ENCODE data around the gene SLC38A1.

The SLC38A1 gene

GRCh38 chr12:46159309-46159901 lies 109.4 kb downstream of the SLC38A1 start:
- TF ChIP-seq, protein P1, sequence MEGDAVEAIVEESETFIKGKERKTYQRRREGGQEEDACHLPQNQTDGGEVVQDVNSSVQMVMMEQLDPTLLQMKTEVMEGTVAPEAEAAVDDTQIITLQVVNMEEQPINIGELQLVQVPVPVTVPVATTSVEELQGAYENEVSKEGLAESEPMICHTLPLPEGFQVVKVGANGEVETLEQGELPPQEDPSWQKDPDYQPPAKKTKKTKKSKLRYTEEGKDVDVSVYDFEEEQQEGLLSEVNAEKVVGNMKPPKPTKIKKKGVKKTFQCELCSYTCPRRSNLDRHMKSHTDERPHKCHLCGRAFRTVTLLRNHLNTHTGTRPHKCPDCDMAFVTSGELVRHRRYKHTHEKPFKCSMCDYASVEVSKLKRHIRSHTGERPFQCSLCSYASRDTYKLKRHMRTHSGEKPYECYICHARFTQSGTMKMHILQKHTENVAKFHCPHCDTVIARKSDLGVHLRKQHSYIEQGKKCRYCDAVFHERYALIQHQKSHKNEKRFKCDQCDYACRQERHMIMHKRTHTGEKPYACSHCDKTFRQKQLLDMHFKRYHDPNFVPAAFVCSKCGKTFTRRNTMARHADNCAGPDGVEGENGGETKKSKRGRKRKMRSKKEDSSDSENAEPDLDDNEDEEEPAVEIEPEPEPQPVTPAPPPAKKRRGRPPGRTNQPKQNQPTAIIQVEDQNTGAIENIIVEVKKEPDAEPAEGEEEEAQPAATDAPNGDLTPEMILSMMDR (conservative IDR thresholded peaks at IDR 0.05), result no peak
- no peak overlapping the region for H3K27ac ChIP-seq

DNA sequence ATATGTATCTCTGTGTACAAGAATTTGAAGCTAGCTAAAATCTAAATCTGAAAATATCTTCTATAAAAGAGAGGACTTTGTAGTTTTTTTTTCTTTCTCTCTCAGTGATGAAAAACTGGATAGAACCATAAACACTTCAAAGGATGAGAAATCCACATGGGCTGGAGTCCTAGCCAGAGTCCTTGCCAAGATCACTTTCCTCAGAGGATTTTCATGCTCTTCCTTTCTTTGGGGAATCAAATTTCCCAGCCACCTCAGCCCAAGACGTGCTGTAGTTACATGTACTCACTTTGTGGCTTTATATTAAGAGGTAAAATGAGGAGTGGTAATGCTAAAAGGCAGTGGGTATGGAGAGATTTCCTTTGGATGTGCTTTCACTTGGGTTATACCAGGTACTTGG lies 110.3 kb downstream of the SLC38A1 start:
- no peak overlapping the region for H3K27ac ChIP-seq
- TF ChIP-seq, protein P1 (conservative IDR thresholded peaks at IDR 0.05), result no peak

GRCh38 chr12:46154221-46154985 lies 114.4 kb downstream of the SLC38A1 start:
- no peak overlapping the region for H3K27ac ChIP-seq
- TF ChIP-seq, protein P1 (conservative IDR thresholded peaks at IDR 0.05), result no peak

- TF ChIP-seq, protein P1 (conservative IDR thresholded peaks at IDR 0.05), result peak; percentile 89
- H3K27ac ChIP-seq, result no peak overlapping the region
These were observed 115.5 kb downstream of the SLC38A1 start for GRCh38 chr12:46153268-46153872.

DNA sequence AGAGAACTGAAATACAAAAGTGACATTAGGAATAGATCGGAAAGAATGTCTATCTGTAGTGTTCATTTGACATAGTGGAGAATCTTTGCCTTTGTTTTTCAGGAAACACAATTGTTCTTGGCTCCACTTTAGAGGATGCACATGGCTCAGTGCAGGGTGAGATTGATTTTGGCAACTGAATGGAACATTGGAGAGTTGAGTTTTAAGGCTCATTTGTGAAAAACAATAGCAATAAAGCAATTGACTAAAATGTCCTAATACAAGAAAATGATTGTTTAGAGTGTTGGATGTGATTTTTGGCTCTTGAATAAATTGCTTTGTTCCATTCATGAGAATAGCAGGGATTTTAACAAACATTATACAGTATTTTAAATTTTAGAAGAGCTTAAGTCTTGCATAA lies 116.4 kb downstream of the SLC38A1 start:
- TF ChIP-seq, protein P1 (conservative IDR thresholded peaks at IDR 0.05), result no peak
- H3K27ac ChIP-seq, result no peak overlapping the region

- TF ChIP-seq, protein P1 (conservative IDR thresholded peaks at IDR 0.05), result no peak
- H3K27ac ChIP-seq, result peak overlapping the region; percentile 55
These were observed 118.1 kb downstream of the SLC38A1 start for GRCh38 chr12:46150735-46151134.

GRCh38 chr12:46149905-46150304 lies 118.9 kb downstream of the SLC38A1 start:
- H3K27ac ChIP-seq, result peak overlapping the region; percentile 55
- TF ChIP-seq, protein P1 (conservative IDR thresholded peaks at IDR 0.05), result no peak
